ENCODE data around the gene PNKD.

The PNKD gene

GRCh38 chr2:218345491-218346236 lies 75.3 kb downstream of the PNKD start:
- no peak for DNase-seq

GRCh38 chr2:218347172-218347571 lies 76.9 kb downstream of the PNKD start:
- no peak for DNase-seq

- DNase-seq = no peak
These were observed 83.7 kb downstream of the PNKD start for GRCh38 chr2:218354045-218354444.

GRCh38 chr2:218354850-218355443 lies 84.6 kb downstream of the PNKD start:
- no peak for DNase-seq

DNA sequence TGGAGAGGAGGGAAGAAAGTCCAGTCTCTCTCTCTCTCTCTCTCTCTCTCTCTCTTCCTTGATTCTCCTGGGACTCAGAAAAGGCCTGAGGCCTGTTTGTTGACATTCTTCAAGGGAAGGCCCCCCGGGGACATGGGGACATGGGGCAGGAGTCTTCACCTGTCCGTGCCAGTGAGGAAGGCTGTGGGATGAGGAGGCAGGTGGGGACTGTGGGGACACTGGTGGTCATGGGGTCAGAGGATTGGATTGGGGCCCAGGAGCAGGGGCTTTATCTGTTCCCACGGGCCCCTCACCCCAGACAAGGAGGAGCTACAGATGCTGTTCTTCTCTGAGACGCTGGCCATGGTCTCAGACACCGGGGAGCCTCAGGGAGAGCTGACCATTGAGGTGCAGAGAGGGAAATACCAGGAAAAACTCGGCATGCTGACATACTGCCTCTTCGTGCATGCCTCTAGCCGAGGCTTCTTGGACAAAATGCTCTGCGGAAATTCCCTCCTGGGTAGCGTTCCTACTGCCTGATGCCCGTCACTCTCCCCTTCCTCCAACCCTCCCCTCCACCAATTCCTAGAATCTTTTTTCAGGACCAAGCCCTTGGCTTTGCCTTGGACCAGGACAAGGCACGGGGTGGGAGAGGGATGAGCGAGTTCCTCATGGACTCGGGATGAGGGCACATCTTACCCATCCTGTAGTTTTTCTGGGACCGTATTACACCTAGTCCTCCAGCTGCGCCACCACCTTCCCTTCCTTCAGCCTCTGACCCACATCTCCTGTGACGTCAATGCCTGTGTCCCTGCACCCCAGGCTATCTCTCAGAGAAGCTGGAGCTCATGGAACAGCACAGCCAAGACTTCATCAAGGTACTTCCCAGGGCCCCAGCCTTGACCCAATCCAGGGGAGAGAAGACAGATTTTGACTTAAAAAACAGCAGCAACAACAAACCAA lies 87.2 kb downstream of the PNKD start:
- DNase-seq = no peak

DNA sequence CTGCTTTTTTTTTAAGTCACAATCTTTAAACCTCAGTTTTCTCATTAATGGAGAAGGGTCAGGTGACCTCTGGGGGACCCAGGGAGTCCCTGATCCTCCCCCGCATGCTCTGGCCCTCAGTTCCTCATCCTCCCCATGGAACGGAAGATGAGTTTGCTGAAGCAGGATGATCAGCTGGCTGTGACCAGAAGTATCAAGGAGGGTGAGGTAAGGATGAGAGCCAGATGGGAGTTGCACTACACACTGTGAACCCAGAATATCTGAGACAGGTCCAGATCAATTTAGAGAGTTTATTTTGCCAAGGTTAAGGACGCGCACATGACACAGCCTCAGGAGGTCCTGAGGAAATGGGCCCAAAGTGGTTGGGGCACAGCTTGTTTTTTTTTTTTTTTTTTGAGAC lies 90.1 kb downstream of the PNKD start:
- DNase-seq = no peak

DNA sequence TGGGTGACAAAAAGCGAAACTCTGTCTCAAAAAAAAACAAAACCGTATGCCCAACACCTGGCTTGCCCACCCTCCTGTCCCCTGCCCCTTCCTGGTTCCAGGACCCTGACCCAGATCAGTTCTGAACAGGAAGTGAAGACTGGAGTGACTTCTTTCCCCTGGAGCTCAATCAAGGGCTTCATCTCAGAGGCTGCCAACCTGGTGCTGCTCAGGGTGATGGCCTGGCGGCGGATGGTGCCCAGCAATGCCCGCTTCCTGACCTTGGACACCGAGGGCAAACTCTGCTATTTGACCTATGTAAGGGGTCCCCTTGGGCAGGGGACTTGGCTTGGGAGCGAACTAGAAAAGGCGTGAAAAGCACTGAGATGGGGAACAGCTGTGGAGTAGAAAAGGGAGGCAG lies 92.3 kb downstream of the PNKD start:
- no peak for DNase-seq

DNA sequence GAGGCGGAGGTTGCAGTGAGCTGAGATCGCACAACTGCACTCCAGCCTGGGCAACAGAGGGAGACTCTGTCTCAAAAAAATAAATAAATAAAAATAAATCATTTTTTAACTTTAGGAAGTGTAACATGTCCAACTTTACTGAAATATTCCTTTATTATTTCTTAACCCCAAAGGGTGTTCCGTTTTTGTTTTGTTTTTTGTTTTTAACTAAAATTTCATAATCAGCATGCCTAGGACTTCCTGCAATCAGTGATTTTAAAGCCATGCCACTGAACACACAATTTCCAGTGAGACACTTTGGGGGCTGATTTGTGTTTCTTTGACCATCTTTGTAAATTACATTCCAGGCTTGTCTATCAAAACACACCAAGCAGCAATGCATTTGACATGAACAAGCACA lies 93.4 kb downstream of the PNKD start:
- DNase-seq = no peak

DNA sequence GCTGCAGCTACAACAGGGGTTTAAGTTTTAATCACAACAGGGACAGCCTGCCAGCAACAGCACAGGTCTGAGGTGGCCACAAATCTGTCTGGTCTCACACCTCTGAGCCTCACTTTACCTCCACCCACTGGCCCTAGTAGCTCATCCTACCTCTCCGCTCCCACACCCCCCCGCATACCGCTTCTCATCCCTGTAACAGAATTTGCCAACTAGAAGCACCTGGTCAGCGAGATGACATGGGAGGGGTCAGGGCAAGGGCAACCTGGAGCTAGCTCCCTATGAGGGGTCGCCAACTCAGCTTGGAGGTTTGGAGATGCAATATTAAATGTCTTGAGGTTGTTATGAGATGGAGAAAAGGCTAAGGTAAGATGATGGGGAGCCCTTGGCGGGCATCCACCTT lies 93.9 kb downstream of the PNKD start:
- no peak for DNase-seq

GRCh38 chr2:218366621-218367414 lies 96.5 kb downstream of the PNKD start:
- no peak for DNase-seq

GRCh38 chr2:218367415-218368149 lies 97.3 kb downstream of the PNKD start:
- no peak for DNase-seq

GRCh38 chr2:218368150-218368528 lies 97.8 kb downstream of the PNKD start:
- DNase-seq = no peak

DNA sequence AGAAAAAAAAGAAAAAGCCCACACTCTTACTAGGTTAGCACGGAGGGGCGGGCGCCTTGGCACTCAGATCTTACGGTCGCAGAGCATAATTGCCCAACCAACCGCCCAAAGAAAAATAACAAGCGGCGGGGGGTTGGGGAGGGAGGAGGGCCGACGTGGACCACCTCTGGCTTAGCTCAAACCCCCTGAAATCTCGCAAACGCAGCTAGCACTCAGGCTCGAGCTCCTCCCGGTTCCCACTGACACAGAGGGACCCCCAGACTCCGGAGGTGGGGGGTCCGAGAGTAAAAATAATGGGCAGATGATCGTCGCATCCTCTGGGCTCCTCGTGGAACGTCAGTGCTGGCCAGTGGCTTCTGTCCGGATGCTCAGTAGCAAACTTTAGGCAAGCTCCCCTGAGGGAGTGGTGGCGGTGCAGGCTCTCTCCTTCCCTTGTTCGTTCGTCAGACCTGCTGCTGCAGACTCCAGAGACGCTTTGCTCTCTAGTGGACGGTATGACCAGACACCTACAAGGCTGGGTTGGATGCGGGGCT lies 98.4 kb downstream of the PNKD start:
- DNase-seq = no peak

DNA sequence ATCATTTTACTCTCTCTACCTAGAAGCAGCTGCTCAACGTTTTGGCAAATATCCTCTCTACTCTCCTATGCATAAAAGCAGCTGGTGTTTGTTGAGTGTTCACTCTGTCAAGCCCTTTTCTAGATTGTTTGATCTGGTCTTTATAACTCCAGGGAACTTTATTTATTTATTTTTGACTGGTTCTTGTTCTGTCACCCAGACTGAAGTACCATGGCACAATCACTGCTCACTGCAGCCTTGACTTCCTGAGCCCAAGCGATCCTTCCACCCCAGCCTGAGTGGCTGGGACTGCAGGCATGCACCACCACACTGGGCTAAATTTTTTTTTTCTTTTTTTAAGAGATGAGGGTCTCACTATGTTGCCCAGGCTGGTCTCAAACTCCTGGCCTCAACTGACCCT lies 99.0 kb downstream of the PNKD start:
- DNase-seq = no peak

- no peak for DNase-seq
These were observed 100.2 kb downstream of the PNKD start for GRCh38 chr2:218370410-218371063.

GRCh38 chr2:218371983-218372350 lies 101.6 kb downstream of the PNKD start:
- no peak for DNase-seq

DNA sequence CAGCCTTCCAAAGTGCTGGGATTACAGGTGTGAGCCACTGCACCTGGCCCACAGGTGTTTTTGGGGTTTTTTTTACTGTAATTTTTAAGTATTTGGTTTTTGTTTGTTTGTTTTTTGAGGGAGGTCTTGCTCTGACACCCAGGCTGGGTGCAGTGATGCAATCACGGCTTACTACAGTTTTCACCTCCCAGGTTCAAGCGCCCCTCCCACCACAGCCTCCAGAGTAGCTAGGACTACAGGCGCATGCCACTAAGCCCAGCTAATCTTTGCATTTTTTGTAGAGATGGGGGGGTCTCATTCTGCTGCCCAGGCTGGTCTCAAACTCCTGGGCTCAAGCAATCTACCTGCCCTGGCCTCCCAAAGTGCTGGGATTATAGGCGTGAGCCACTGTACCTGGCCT lies 104.5 kb downstream of the PNKD start:
- DNase-seq = no peak

DNA sequence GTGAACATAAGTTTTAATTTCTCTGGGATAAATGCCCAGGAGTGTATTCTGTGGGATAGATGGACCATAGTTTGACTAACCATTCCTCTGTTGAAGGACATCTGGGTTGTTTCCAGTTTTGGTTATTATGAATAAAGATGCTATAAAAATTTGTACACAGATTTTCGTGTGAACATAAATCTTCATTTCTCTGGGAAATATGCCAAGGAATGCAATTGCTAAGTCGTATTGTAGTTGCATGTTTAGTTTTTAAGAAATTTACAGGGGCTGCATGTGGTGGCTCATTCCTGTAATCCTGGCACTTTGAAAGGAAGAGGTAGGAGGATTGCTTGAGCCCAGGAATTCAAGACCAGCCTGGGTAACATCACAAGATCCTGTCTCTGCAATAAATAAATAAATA lies 104.9 kb downstream of the PNKD start:
- DNase-seq = no peak

- no peak for DNase-seq
These were observed 107.7 kb downstream of the PNKD start for GRCh38 chr2:218378053-218378452.

DNA sequence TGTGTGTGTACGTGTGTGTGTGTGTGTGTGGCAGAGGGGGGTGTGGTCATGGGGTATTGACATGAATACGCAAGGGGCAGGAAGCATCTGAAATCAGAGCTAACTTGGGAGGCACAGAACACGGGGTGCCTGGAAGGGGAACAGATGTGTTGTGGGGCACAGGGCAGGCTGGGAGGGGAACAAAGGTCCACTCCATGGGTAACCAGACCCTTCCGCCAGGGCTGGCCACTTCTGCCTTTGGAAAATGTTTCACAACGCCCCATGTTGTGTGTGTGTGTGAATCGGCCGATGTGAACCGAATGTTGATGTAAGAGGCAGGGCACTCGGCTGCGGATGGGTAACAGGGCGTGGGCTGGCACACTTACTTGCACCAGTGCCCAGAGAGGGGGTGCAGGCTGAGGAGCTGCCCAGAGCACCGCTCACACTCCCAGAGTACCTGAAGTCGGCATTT lies 111.6 kb downstream of the PNKD start, which contains the start of gene SLC11A1:
Gene SLC11A1 (plus strand): TSS at position 358 of the 451 bp plus-strand sequence. CDS start 96 bp downstream, outside the sequence.
- DNase-seq = no peak

DNA sequence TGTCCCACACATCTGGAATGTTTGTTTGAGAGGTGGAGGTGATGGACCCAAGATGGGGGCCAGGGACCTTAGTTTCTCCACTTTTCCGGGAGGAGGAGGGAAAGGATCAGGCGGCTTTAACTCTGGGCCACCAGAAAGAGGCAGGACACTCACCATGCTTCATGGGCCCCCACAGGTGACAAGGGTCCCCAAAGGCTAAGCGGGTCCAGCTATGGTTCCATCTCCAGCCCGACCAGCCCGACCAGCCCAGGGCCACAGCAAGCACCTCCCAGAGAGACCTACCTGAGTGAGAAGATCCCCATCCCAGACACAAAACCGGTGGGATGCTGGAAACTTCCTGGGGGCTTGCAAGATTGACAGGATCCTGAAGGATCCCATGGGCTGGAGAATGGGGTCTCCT lies 112.5 kb downstream of the PNKD start:
- no peak for DNase-seq

Measured in NCI-H526 treated with DMSO at 0.1 percent for 48 hours (cell line).